ENCODE measurements around the gene XIRP2. TPM values are rescaled to one million over a fixed set of nuclear protein-coding genes. Genes with fewer than 3 reads are reported as not detected.

XIRP2 gene
- total and polyA plus RNA-seq, 2 of the 8 experiments (the other 6 are each of a cell fraction or from before 2014, with no cell fraction given), result 0.11 TPM; not detected in 1

GRCh38 chr2:167190053-167190452, 301.8 kb downstream of the XIRP2 start:
- Histone ChIP-seq H2AFZ (ENCODE audit: low read length) (no peak overlapping the region), H3K23ac (ENCODE audit: insufficient read length) (no peak overlapping the region), H4K91ac (replicated peaks; ENCODE audit: insufficient read length, low read length) (no peak overlapping the region), H2BK120ac (replicated peaks; ENCODE audit: low read depth, low read length) (no peak overlapping the region), H4K5ac (ENCODE audit: insufficient read length, low read depth, low read length) (no peak overlapping the region), H3K79me1 (ENCODE audit: low read depth, low read length) (no peaks in the 10 kb centered on the region), H3K9me3 (ENCODE audit: insufficient read depth in 2 of 2, low read depth in 1 of 2, low read length in 1 of 2) (no peaks in the 10 kb centered on the region), H4K20me1 (replicated peaks in 1 of 2; ENCODE audit: control insufficient read depth in 1 of 2, insufficient read depth in 2 of 2, low read length in 2 of 2) (no peaks in the 10 kb centered on the region), H4K8ac (ENCODE audit: extremely low read depth, insufficient read depth, low read length) (no peak overlapping the region), H3K27me3 (replicated peaks in 1 of 4; ENCODE audit: control insufficient read depth in 3 of 4, extremely low read depth in 1 of 4, insufficient read depth in 3 of 4, low read length in 3 of 4) (no peaks in the 10 kb centered on the region), H3K23me2 (ENCODE audit: low read depth, low read length) (no peaks in the 10 kb centered on the region), H3K4me1 (replicated peaks in 1 of 4; ENCODE audit: control insufficient read depth in 3 of 4, insufficient read depth in 4 of 4, low read length in 3 of 4) (peaks cover 0 to 2% (median 0%) of the 10 kb centered on the region in 4 experiments; a peak in 2 of 7 replicates), H2BK15ac (ENCODE audit: low read length) (no peak overlapping the region), H3K79me2 (ENCODE audit: control insufficient read depth in 1 of 2, insufficient read depth in 2 of 2, low read length in 2 of 2) (no peaks in the 10 kb centered on the region), H3K56ac (replicated peaks; ENCODE audit: insufficient read length, low read depth, low read length) (no peak overlapping the region), H2BK20ac (ENCODE audit: low read length) (no peak overlapping the region), H2AK5ac (ENCODE audit: low read depth, low read length) (no peak overlapping the region), H3K4me2 (ENCODE audit: insufficient read depth in 1 of 2, low read depth in 2 of 2, low read length in 2 of 2) (no peak overlapping the region), H2BK5ac (ENCODE audit: low read depth, low read length) (no peak overlapping the region), H3K36me3 (ENCODE audit: control insufficient read depth in 2 of 4, insufficient read depth in 4 of 4, low read length in 3 of 4) (no peaks in the 10 kb centered on the region), H2BK12ac (ENCODE audit: low read depth, low read length) (no peak overlapping the region), H3K14ac (ENCODE audit: insufficient read length) (no peak overlapping the region), H3K18ac (ENCODE audit: extremely low read depth, low read length) (no peak overlapping the region), H3K9ac (replicated peaks in 1 of 4; ENCODE audit: extremely low read depth in 1 of 4, low read depth in 3 of 4, low read length in 3 of 4) (no peak overlapping the region), H3K4me3 (ENCODE audit: extremely low read depth in 1 of 4, insufficient read depth in 2 of 4, low read depth in 3 of 4, low read length in 4 of 4) (no peak overlapping the region), H3K27ac (ENCODE audit: low read depth, low read length) (no peak overlapping the region), H3K4ac (replicated peaks; ENCODE audit: insufficient read length, low read depth, low read length) (no peak overlapping the region)
- DNase-seq (ENCODE audit: low read depth in 1 of 2, low spot score in 2 of 2), result no peak
- ChIA-PET CTCF (ENCODE audit: partially characterized antibody) (no interaction called here), POLR2A (ENCODE audit: partially characterized antibody) (no interaction called here)
- FAIRE-seq, result no peak
- no peak for TF ChIP-seq EGR1 (IDR thresholded peaks at IDR 0.05; ENCODE audit: borderline replicate concordance, low read depth, low read length)
- no peak for TF ChIP-seq CREB1 (IDR thresholded peaks at IDR 0.05)
- TF ChIP-seq NRF1 (IDR thresholded peaks at IDR 0.05; ENCODE audit: low read depth, low read length), result no peak
- no peak for TF ChIP-seq HDAC6 (IDR thresholded peaks at IDR 0.05; ENCODE audit: low read depth, low read length)
- 87% methylated on average over 3 of the region's 3 CpGs; no CpG with 5 or more reads in 1 of the 2 experiments for WGBS, 2 experiments (ENCODE audit: extremely low coverage in 1 of 2, insufficient coverage in 1 of 2, insufficient read length in 1 of 2, insufficient replicate concordance in 2 of 2, low coverage in 1 of 2, low lambda C conversion rate in 2 of 2, missing lambda C conversion rate in 1 of 2)

Data from H1 (cell line).